GM12878 (cell line): ENCODE results near the gene TSHZ2. TPM values are rescaled to one million over a fixed set of nuclear protein-coding genes. Genes with fewer than 3 reads are reported as not detected.

Experiments used
- ATAC-seq: fragments of 200-7000 bp; cut with Tn5 transposase; 3 replicates; pipeline ENCODE4 v1.9.1; 2020; ENCODE audit warnings: mild to moderate bottlenecking, moderate library complexity
- BruUV-seq: library from RNA; stranded (reverse); fragments of 400-500 nt; replicated peaks from 2 replicates; lab custom pipeline; 2021; lab: Mats Ljungman, UMichigan
- CTCF ChIA-PET: fragments of 300-600 bp; sonication (Branson Sonifier 250); formaldehyde crosslinking; extraction: SDS; loops from one replicate; lab custom pipeline; 2021; ENCODE audit warnings: inconsistent platforms; lab: Yijun Ruan, JAX
- POLR2A ChIA-PET: fragments of 350-600 bp; formaldehyde crosslinking; extraction: SDS; loops from one replicate; lab custom pipeline; 2021; ENCODE audit warnings: inconsistent platforms; lab: Charles Lee
- RAD21 ChIA-PET: fragments of 300-600 bp; sonication (Branson Sonifier 250); formaldehyde crosslinking; loops from one replicate; lab custom pipeline; 2023; ENCODE audit warnings: antibody characterized with exemption; ENCODE audit not compliant: unreplicated experiment; lab: Charles Lee
- SMC1A ChIA-PET: fragments of 300-600 bp; sonication (Branson Sonifier 250); formaldehyde crosslinking; loops from one replicate; lab custom pipeline; 2023; ENCODE audit not compliant: unreplicated experiment, uncharacterized antibody; lab: Charles Lee
- DNase-seq: peaks from one replicate; pipeline ENCODE4 v3.0.0-alpha.2; 2011; ENCODE audit warnings: low read depth, low spot score
- FAIRE-seq: peaks from 3 replicates; lab custom pipeline; 2011; peaks lifted over from hg19 to GRCh38; lab: Jason Lieb, UNC
- H2AFZ ChIP-seq: 2 replicates; pipeline ENCODE4 v1.6.0; 2011; ENCODE audit warnings: low read depth, low read length, control low read depth; ENCODE audit not compliant: control insufficient read depth
- H3K27ac ChIP-seq: 2 replicates; pipeline ENCODE4 v1.5.1; 2011; ENCODE audit warnings: control low read depth; ENCODE audit not compliant: control insufficient read depth, insufficient read depth
- H3K27me3 ChIP-seq, 2 experiments: replicated peaks in 1 of 2; 2 replicates each; pipeline versions ENCODE4 v1.6.0 to v1.6.1; 2011; ENCODE audit warnings: low read length in 1 of 2; ENCODE audit not compliant: control insufficient read depth in 2 of 2, insufficient read depth in 2 of 2
- H3K36me3 ChIP-seq, 2 experiments: 2 replicates each; pipeline ENCODE4 v1.5.1; 2011; ENCODE audit warnings: low read length in 1 of 2; ENCODE audit not compliant: control insufficient read depth in 2 of 2, insufficient read depth in 2 of 2
- H3K4me1 ChIP-seq: 2 replicates; pipeline ENCODE4 v1.6.1; 2011; ENCODE audit warnings: mild to moderate bottlenecking, low read length, moderate library complexity, mixed read lengths; ENCODE audit not compliant: control insufficient read depth, insufficient read depth
- H3K4me2 ChIP-seq: 2 replicates; pipeline ENCODE4 v1.6.0; 2011; ENCODE audit warnings: control low read depth; ENCODE audit not compliant: control insufficient read depth, insufficient read depth
- H3K4me3 ChIP-seq: fragments of 200-600 bp; sonication (generic); 2 replicates; pipeline ENCODE4 v1.5.1; 2016
- H3K79me2 ChIP-seq: 2 replicates; pipeline ENCODE4 v1.6.0; 2011; ENCODE audit warnings: low read length; ENCODE audit not compliant: control insufficient read depth, insufficient read depth
- H3K9ac ChIP-seq: 2 replicates; pipeline ENCODE4 v1.8.0; 2011; ENCODE audit warnings: low read length, control low read depth, mixed read lengths; ENCODE audit not compliant: control insufficient read depth, insufficient read depth
- H3K9me3 ChIP-seq: replicated peaks from 3 replicates; pipeline ENCODE4 v1.5.1; 2011; ENCODE audit warnings: mild to moderate bottlenecking, low read length; ENCODE audit not compliant: control insufficient read depth, insufficient read depth
- H4K20me1 ChIP-seq: 2 replicates; pipeline ENCODE4 v1.6.0; 2011; ENCODE audit not compliant: control insufficient read depth, insufficient read depth
- BACH1 ChIP-seq: fragments of 450-650 bp; IDR thresholded peaks from 2 replicates; pipeline ENCODE4 v1.6.1; 2017; ENCODE audit warnings: mild to moderate bottlenecking, borderline replicate concordance
- BCLAF1 ChIP-seq: fragments of 450-650 bp; IDR thresholded peaks from 2 replicates; pipeline ENCODE4 v1.6.1; 2017; ENCODE audit warnings: antibody characterized with exemption, mild to moderate bottlenecking, moderate library complexity
- BRCA1 ChIP-seq: IDR thresholded peaks from 2 replicates; pipeline ENCODE4 v1.6.1; 2011; ENCODE audit warnings: low read depth, low read length, improper control_type of control experiment
- CUX1 ChIP-seq: IDR thresholded peaks from 2 replicates; pipeline ENCODE4 v1.6.1; 2012; ENCODE audit warnings: improper control_type of control experiment, low read depth, low read length; ENCODE audit not compliant: insufficient replicate concordance
- IKZF2 ChIP-seq, 2 experiments: fragments of 450-650 bp; IDR thresholded peaks; 2 replicates each; pipeline ENCODE4 v1.6.1; 2017; ENCODE audit warnings: mild to moderate bottlenecking in 2 of 2, moderate library complexity in 2 of 2
- JUNB ChIP-seq: IDR thresholded peaks from 2 replicates; pipeline ENCODE4 v1.6.1; 2016; ENCODE audit warnings: antibody characterized with exemption, mild to moderate bottlenecking
- KAT2A ChIP-seq: conservative IDR thresholded peaks from 2 replicates; pipeline ENCODE4 v1.6.1; 2011; ENCODE audit warnings: low read depth, low read length; ENCODE audit not compliant: control insufficient read depth
- MXI1 ChIP-seq: fragments of 150-350 bp; IDR thresholded peaks from 2 replicates; pipeline ENCODE4 v1.6.1; 2011; ENCODE audit warnings: low read depth, mild to moderate bottlenecking, inconsistent platforms, low read length, improper control_type of control experiment
- NFXL1 ChIP-seq: fragments of 450-650 bp; IDR thresholded peaks from 2 replicates; pipeline ENCODE4 v1.6.1; 2017; ENCODE audit warnings: antibody characterized with exemption, mild to moderate bottlenecking, borderline replicate concordance
- SMC3 ChIP-seq: IDR thresholded peaks from 2 replicates; pipeline ENCODE4 v1.6.1; 2011; ENCODE audit warnings: low read length, improper control_type of control experiment, borderline replicate concordance
- YBX1 ChIP-seq: fragments of 450-650 bp; IDR thresholded peaks from 2 replicates; pipeline ENCODE4 v1.6.1; 2016; ENCODE audit warnings: antibody characterized with exemption
- WGBS: methylation state at CpG from one replicate; pipeline ENCODE4 v1.1.6; 2016; ENCODE audit warnings: low lambda C conversion rate; ENCODE audit not compliant: insufficient replicate concordance, insufficient coverage; ENCODE audit errors: missing lambda C conversion rate; 5-methylcytosine and 5-hydroxymethylcytosine counted together
- in situ Hi-C: fragments of 300-500 bp; cut with MboI; formaldehyde crosslinking; loops from 9 replicates; pipeline ENCODE4 v1.14.3; 2018; ENCODE audit warnings: mixed read lengths
- intact Hi-C: fragments of 100-400 bp; cut with micrococcal nuclease; formaldehyde crosslinking; loops from one replicate; pipeline ENCODE4 v1.14.2; 2022; ENCODE audit not compliant: unreplicated experiment
- polyA plus RNA-seq, 11 experiments: library from polyadenylated mRNA; depleted of rRNA in 4 of 11; unstranded in 6 of 11; stranded (reverse) in 5 of 11; fragments of >200 nt; fragmentation: Nextera tagmentation in 4 of 11; fragmentation: Illumina TruSeq in 1 of 11; extraction: Ambion mirVana in 4 of 11; extraction: Trizol in 1 of 11; gene quantifications; 1 replicate in 1 of 11; 2 replicates in 10 of 11; pipeline versions ENCODE4 v1.2.1 to v1.2.3, GENCODE V29; 2011 to 2016; ENCODE audit warnings: inconsistent platforms in 2 of 11, missing spikeins in 2 of 11, low read depth in 1 of 11
- total RNA-seq, 4 experiments: library from RNA; depleted of rRNA in 3 of 4; stranded (reverse); fragments of >200 nt in 3 of 4; fragmentation: Illumina TruSeq in 1 of 4; extraction: Trizol in 1 of 4; gene quantifications; 2 replicates each; pipeline versions ENCODE4 v1.2.1 to v1.2.3, GENCODE V29; 2013 to 2021

Gene TSHZ2
- total and polyA plus RNA-seq, 10 of the 15 experiments (the other 5 are each of a cell fraction or from before 2014, with no cell fraction given), result 0.01 to 0.86 (median 0.13) TPM; not detected in 2

GRCh38 chr20:53103124-53103523 lies 131.0 kb downstream of the TSHZ2 start (continued):
- TF ChIP-seq MXI1 (no peak), IKZF2 (IDR thresholded peaks at IDR 0.05) (no peak)
- TF ChIP-seq, all 136 proteins: peak for 0

GRCh38 chr20:53104884-53105283 lies 132.7 kb downstream of the TSHZ2 start:
- no TSS peak for BruUV-seq
- Histone ChIP-seq H3K79me2 (no peaks in the 10 kb centered on the region), H3K4me2 (no peak overlapping the region), H3K36me3 (no peaks in the 10 kb centered on the region), H3K9ac (no peak overlapping the region), H3K27ac (no peak overlapping the region), H2AFZ (no peak overlapping the region), H3K9me3 (no peaks in the 10 kb centered on the region), H3K4me3 (no peak overlapping the region), H3K27me3 (no peaks in the 10 kb centered on the region), H4K20me1 (no peaks in the 10 kb centered on the region), H3K4me1 (no peaks in the 10 kb centered on the region)
- ChIA-PET CTCF (no interaction called here), RAD21 (interaction anchor here (1.0 kb wide), 1 partner anchor 94 kb away, joined by 3 read pairs; no protein-coding TSS in a partner anchor), SMC1A (no interaction called here), POLR2A (no interaction called here)
- TF ChIP-seq BACH1 (no peak), CUX1 (no peak), BRCA1 (no peak), JUNB (no peak), SMC3 (no peak), BCLAF1 (no peak), YBX1 (no peak), KAT2A (no peak), NFXL1 (no peak)
- intact Hi-C loops (no loop called here), in situ Hi-C loops (no loop called here)
- no peak for ATAC-seq
- DNase-seq, result no peak
- 59% methylated on average over 7 of the region's 7 CpGs for WGBS
- FAIRE-seq, result no peak
